H7 (cell line): ENCODE data around the gene ATF7. TPM values are rescaled to one million over a fixed set of nuclear protein-coding genes. Genes with fewer than 3 reads are reported as not detected.
"Not testable (repeated sequence)": the region's sequence is repeated elsewhere in the genome, so short reads cannot be mapped to it uniquely, and the experiment has no call there.

ENCODE experiments used
- DNase-seq: peaks from one replicate; pipeline ENCODE4 v3.0.0; 2012
- H3K27me3 ChIP-seq: 2 replicates; pipeline ENCODE4 v1.6.0; 2011; ENCODE audit warnings: mild to moderate bottlenecking, low read length; ENCODE audit not compliant: control insufficient read depth, insufficient read depth
- H3K36me3 ChIP-seq: replicated peaks from 2 replicates; pipeline ENCODE4 v1.5.1; 2011; ENCODE audit warnings: low read length; ENCODE audit not compliant: control insufficient read depth, insufficient read depth
- H3K4me3 ChIP-seq: 2 replicates; pipeline ENCODE4 v1.5.1; 2011; ENCODE audit warnings: low read depth, mild to moderate bottlenecking, control low read depth, low read length, moderate library complexity; ENCODE audit not compliant: insufficient read depth
- total RNA-seq: library from RNA; depleted of rRNA; stranded (reverse); fragments of >200 nt; shearing (Covaris generic); gene quantifications from 2 replicates; pipeline ENCODE4 v1.2.3, GENCODE V29; 2014

The ATF7 gene
- total RNA-seq, 1 experiment from 2014 or later = 7.1 TPM

GRCh38 chr12:53493610-53494391, 132.4 kb downstream of the ATF7 start:
- Histone ChIP-seq H3K36me3 (no peaks in the 10 kb centered on the region; the same call in 1 of the 2 replicates), H3K27me3 (no peaks in the 10 kb centered on the region), H3K4me3 (peak overlapping the region; percentile 48)
- no peak for DNase-seq

DNA sequence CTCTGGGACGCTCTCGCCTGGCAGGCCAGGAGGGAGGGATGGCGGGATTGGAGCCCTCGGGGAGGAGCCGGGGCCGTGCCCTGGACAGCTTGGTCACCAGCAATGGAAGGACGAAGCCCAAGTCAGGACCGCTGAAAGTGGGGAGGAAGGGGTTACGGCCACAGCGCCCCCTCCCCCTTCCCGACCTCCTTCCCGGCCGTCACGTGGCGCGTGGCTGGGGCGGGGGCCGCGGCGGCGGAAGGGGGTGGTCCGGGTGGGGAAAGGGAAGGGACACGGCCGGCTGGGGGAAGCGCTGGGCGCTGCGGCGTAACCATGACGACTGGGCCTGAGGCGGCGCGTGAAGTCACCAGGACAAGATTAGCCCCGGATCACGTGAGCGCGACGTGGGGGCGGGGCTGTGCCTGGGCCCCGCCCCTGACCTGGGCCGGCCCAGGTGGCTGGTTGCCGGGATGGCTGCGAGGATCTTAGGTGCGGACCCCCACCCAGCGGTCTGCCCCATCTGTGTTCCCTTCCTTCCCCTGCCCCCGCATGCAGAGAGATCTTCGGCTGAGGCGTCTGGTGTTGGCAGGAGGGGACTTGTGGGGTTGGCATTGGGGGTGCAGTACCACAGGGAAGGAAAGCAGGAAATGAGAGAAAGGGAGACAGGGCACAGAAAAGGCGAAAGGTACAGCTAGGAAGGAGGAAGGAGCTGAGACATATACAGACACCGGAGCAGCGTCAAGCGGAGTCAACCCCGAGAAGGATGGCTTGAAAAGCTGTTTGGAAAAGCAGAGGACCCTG, 133.2 kb downstream of the ATF7 start:
- peak; percentile 97 for DNase-seq
- no peaks in the 10 kb centered on the region; the same call in none of the 2 replicates for H3K36me3 ChIP-seq
- H3K27me3 ChIP-seq = no peaks in the 10 kb centered on the region
- H3K4me3 ChIP-seq = peak overlapping the region; percentile 48

- Histone ChIP-seq H3K27me3 (no peaks in the 10 kb centered on the region), H3K4me3 (peak overlapping the region; percentile 48), H3K36me3 (no peaks in the 10 kb centered on the region; the same call in none of the 2 replicates)
- DNase-seq = peak; percentile 64
Observed at GRCh38 chr12:53492188-53492587, 134.0 kb downstream of the ATF7 start.

DNA sequence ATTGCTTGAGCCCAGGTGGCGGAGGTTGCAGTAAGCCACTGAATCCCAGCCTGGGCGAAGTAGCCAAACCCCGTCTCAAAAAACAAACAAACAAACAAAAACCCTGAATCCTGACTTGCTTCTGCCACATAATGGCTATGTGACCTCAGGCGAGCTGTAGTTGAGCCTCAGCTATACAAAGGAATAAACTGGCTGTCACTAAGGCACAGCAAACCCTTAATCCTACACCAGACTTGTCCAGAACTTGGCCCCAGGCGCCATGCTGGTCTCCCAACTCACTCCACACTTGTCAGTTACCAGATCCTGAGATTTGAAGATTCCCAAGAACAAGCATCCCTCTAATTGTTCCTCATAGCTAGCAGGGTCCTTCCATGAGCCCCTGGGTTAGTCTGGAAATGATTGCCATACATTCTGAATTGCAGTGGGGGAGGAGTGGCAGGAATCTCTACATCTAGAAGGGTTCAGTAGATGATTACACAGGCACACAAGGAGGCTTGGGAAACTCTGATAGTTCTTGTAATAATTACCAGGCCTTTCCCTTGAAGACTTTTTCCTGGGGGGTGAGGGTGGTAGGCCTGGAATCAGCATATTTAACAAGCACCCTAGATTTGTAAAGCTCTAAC, 136.8 kb downstream of the ATF7 start:
- no peak for DNase-seq

DNA sequence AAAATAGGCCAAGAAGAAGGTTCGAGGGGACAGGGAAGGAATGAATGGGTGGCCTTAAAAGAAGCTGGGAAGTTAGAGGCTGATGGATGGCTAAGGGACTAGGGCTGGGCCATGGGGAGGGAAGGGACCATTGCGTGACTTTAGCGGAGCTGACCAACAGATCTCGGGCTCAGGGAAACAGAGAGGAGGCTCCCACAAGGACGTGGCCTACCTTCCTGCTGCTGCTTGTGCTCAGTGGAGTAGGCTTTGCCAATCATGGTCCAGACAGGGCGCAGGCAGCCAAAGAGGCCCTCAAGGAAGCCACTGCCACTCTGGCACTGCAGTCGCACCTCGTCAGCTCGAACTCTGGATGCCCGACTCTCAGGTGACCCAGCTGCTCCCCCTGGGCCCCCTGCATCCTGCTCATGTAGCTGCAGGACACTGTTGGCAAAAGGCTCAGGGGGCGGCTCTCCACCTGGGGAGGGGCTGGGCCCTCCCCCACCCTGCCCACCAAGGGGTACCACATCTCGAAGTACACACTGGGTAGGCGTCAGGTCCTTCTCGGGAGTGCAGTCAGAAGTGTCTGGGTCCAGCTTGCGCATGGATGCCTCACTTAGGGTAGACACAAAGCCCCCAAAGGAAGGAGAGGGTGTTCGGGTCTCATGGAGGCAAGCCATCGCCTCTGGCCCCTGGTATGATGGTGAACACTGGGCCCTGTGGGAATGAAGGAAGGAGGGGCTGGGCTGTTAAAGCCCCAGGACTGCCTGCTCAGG, 139.3 kb downstream of the ATF7 start:
- Histone ChIP-seq H3K27me3 (no peaks in the 10 kb centered on the region), H3K4me3 (no peak overlapping the region), H3K36me3 (peaks cover 22% of the 10 kb centered on the region)
- no peak for DNase-seq

More for the DNA sequence above, 136.8 kb downstream of the ATF7 start:
- H3K27me3 ChIP-seq = no peaks in the 10 kb centered on the region
- no peak overlapping the region for H3K4me3 ChIP-seq
- H3K36me3 ChIP-seq = peaks cover 11% of the 10 kb centered on the region

- H3K27me3 ChIP-seq = no peaks in the 10 kb centered on the region
- DNase-seq = no peak
- H3K36me3 ChIP-seq = peaks cover 22% of the 10 kb centered on the region
- H3K4me3 ChIP-seq = no peak overlapping the region
Observed at GRCh38 chr12:53485955-53486735, 140.0 kb downstream of the ATF7 start.

DNA sequence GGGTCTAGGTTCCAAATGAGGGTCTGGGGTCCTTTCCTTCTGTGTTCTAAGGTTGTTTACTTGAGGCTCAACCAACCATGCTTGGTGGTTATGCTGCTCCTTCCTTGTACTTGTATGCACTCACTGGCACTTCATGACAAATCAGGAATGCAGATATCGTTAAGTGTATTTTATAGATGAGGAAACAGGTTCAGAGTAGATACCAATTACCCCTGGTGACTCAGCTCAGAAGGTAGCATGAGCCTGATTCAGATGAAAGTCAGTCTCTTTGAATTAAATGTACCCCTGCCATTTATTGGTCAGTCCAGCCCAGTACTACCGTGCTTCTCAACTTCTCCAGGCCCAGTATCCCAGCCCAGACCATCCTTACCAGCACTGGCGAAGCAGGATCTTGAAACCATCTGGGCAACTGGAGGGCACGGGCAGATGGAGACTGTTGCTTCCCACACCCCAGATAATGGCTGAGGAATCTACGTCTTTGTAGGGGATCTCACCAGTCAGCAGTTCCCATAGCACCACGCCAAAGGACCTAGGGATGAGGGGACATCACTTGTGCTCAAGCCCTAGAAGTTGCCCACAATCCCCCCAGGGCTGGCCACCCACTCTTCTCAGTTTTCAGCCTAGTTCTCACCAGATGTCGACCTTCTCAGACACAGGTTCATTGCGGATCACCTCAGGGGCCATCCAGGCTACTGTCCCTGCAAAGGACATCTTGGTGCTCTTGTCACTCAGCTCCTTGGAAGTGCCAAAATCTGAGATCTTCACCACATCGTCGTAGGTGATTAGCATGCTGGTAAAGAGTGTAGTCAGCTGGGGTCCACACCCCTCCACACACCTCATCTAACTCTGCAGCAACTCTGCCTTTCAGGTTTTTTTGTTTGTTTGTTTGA, 141.3 kb downstream of the ATF7 start:
- no peaks in the 10 kb centered on the region for H3K27me3 ChIP-seq
- H3K36me3 ChIP-seq = peaks cover 25% of the 10 kb centered on the region
- H3K4me3 ChIP-seq = no peak overlapping the region
- no peak for DNase-seq

DNA sequence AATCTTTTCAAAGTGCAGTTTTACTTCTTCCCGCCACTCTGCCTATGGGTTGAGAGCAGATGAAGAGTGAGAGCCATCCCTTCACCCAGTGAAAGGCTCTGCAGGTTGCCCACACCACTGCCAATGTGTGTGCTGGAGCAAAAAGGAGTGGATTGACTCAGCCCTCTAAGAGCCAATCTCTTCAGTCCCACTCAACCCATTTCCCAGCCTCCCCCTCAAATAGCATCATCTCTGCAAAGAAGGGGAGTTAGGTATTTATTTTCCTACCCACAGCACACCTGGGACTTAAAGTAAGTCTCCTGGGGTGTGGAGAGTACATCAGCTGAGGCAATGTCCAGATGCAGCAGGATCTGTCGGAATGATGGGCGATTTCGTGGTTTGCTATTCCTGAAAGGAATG, 142.2 kb downstream of the ATF7 start:
- DNase-seq = no peak
- no peaks in the 10 kb centered on the region for H3K27me3 ChIP-seq
- H3K36me3 ChIP-seq = peaks cover 29% of the 10 kb centered on the region
- H3K4me3 ChIP-seq = no peak overlapping the region

DNA sequence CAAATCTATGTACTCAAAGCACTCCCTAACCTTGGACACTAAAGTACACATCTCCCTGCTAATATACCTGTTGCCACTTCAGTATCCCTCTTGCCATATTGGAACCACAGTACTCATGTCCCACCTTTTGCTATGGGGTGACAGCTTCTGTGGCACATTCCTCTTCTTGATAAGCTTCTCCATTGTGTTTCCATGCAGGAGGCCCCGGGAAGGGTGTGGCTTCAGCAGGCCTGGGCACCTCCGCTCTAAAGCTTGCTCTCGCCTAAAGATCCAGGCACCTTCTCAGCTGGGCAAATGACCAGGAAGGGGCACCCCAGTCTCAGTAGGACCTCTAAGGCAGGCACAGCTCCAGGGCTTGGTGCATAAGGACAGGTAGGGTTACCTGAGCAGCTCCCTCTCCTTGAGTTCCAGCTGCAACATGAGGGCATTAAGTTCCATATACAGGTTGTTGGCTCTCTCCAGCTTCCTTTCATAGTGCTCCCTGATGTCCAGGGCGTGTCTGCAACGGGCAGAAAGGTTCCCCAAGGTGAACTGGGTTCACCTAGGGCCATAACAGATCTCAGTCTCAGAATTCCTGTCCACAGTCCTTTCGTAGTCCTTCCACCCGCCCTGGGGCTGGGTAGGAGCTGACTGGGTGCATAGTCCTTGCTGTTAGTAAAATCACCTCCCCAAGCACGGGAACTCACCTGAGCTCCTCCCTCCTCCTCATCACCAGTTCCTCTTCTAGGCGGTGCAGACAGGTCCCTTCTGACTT, 142.8 kb downstream of the ATF7 start:
- DNase-seq = peak; percentile 59
- no peaks in the 10 kb centered on the region for H3K27me3 ChIP-seq
- peaks cover 32% of the 10 kb centered on the region for H3K36me3 ChIP-seq
- no peak overlapping the region for H3K4me3 ChIP-seq

DNA sequence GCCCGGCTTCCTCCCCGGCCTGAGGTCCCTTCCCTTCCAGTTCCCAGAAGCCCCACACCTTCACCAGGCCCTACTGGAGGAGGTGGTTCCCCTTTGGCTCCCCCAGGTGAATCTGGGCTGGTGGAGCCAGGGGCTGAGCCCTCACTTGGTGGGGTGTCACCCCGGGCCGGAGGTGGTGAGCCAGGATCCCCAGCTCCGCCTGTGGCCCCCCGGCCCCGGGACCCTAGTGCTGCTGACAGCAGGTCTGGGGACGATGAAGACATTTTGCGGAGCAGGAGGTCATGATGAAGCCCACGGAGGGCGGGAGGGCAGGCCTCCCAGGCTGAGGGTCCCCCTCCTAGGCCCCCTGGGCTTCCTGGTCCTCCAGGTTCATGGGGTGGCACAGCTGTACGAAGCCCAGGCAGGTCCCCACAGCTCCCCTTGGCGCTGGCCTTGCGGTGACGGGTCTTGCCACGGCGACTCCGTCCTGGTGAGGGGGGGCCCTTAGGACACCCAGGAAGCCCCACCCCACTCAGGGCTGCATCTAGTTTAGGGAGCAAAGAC, 143.5 kb downstream of the ATF7 start:
- peak; percentile 60 for DNase-seq
- no peak overlapping the region for H3K4me3 ChIP-seq
- no peaks in the 10 kb centered on the region for H3K27me3 ChIP-seq
- H3K36me3 ChIP-seq = peaks cover 34% of the 10 kb centered on the region

- H3K27me3 ChIP-seq = no peaks in the 10 kb centered on the region
- H3K36me3 ChIP-seq = peaks cover 34% of the 10 kb centered on the region
- H3K4me3 ChIP-seq = no peak overlapping the region
- DNase-seq = peak; percentile 81
Observed at GRCh38 chr12:53481939-53482586, 144.1 kb downstream of the ATF7 start.

- H3K36me3 ChIP-seq = peaks cover 34% of the 10 kb centered on the region
- not testable (repeated sequence) for H3K27me3 ChIP-seq, H3K4me3 ChIP-seq, DNase-seq
Observed at GRCh38 chr12:53481458-53481857, 144.7 kb downstream of the ATF7 start.
